DOHH2 (cell line): Measurements from ENCODE around the gene ABCB8.

Experiments used
- H3F3A ChIP-seq: fragments of 200-600 bp; sonication (generic), shearing (Covaris generic); 2 replicates; pipeline ENCODE4 v1.6.0; 2016; ENCODE audit warnings: antibody characterized with exemption, mild to moderate bottlenecking; ENCODE audit not compliant: control insufficient read depth, insufficient read depth
- H3K27ac ChIP-seq: fragments of 200-600 bp; sonication (generic); 2 replicates; pipeline ENCODE4 v1.5.1; 2014; ENCODE audit warnings: low read depth, mild to moderate bottlenecking, low read length, moderate library complexity
- H3K27me3 ChIP-seq: fragments of 200-600 bp; sonication (generic); 2 replicates; pipeline ENCODE4 v1.6.1; 2014; ENCODE audit warnings: mild to moderate bottlenecking, low read length, mixed read lengths; ENCODE audit not compliant: control insufficient read depth
- H3K36me3 ChIP-seq: fragments of 200-600 bp; sonication (generic); 2 replicates; pipeline ENCODE4 v1.6.1; 2014; ENCODE audit warnings: mild to moderate bottlenecking, low read length, moderate library complexity, mixed read lengths; ENCODE audit not compliant: control insufficient read depth
- H3K4me1 ChIP-seq: fragments of 200-600 bp; sonication (generic); 2 replicates; pipeline ENCODE4 v1.6.1; 2014; ENCODE audit warnings: mild to moderate bottlenecking, low read length, mixed read lengths; ENCODE audit not compliant: control insufficient read depth
- H3K4me2 ChIP-seq: fragments of 200-600 bp; sonication (generic); 2 replicates; pipeline ENCODE4 v1.6.0; 2014; ENCODE audit warnings: mild to moderate bottlenecking, low read length, moderate library complexity
- H3K4me3 ChIP-seq: fragments of 200-600 bp; sonication (generic); 2 replicates; pipeline ENCODE4 v1.5.1; 2014; ENCODE audit warnings: mild to moderate bottlenecking, low read length, mixed read lengths
- H3K79me2 ChIP-seq: fragments of 200-600 bp; sonication (generic); 2 replicates; pipeline ENCODE4 v1.6.1; 2014; ENCODE audit warnings: mild to moderate bottlenecking, low read length, mixed read lengths; ENCODE audit not compliant: control insufficient read depth
- H3K9me2 ChIP-seq: fragments of 200-600 bp; sonication (generic); replicated peaks from 2 replicates; pipeline ENCODE4 v1.6.1; 2014; ENCODE audit warnings: mild to moderate bottlenecking, low read length, mixed read lengths; ENCODE audit not compliant: control insufficient read depth
- H3K9me3 ChIP-seq: fragments of 200-600 bp; sonication (generic); 2 replicates; pipeline ENCODE4 v1.6.1; 2014; ENCODE audit warnings: antibody characterized with exemption, low read length, mixed read lengths; ENCODE audit not compliant: control insufficient read depth, insufficient read depth
- H4K20me1 ChIP-seq: fragments of 200-600 bp; sonication (generic); 2 replicates; pipeline ENCODE4 v1.6.0; 2014; ENCODE audit warnings: low read depth, mild to moderate bottlenecking, antibody characterized with exemption, low read length, moderate library complexity; ENCODE audit not compliant: control insufficient read depth, insufficient read depth
- EZH2phosphoT487 ChIP-seq: fragments of 200-600 bp; sonication (generic); IDR thresholded peaks from 2 replicates; pipeline ENCODE4 v1.6.1; 2017; ENCODE audit warnings: borderline replicate concordance, mild to moderate bottlenecking, antibody characterized with exemption, low read length, moderate library complexity, mixed read lengths
- TF ChIP-seq, protein P1 (sequence below): fragments of 200-600 bp; sonication (generic); IDR thresholded peaks from one replicate; pipeline ENCODE4 v1.5.1; 2014; ENCODE audit warnings: antibody characterized with exemption, mild to moderate bottlenecking, low read depth, low read length; ENCODE audit not compliant: poor library complexity, severe bottlenecking

ABCB8 gene

GRCh38 chr7:151031011-151031410, 2.8 kb downstream of the ABCB8 start:
- Histone ChIP-seq H3K9me3 (no peaks in the 10 kb centered on the region), H4K20me1 (no peaks in the 10 kb centered on the region), H3K4me3 (no peak overlapping the region), H3K79me2 (peaks cover 18% of the 10 kb centered on the region), H3K27me3 (no peaks in the 10 kb centered on the region), H3K36me3 (peaks cover 23% of the 10 kb centered on the region), H3K9me2 (no peaks in the 10 kb centered on the region), H3K4me2 (no peak overlapping the region), H3K4me1 (peaks cover 21% of the 10 kb centered on the region), H3F3A (no peaks in the 10 kb centered on the region), H3K27ac (no peak overlapping the region)
- no peak for TF ChIP-seq EZH2phosphoT487
- TF ChIP-seq, protein P1, sequence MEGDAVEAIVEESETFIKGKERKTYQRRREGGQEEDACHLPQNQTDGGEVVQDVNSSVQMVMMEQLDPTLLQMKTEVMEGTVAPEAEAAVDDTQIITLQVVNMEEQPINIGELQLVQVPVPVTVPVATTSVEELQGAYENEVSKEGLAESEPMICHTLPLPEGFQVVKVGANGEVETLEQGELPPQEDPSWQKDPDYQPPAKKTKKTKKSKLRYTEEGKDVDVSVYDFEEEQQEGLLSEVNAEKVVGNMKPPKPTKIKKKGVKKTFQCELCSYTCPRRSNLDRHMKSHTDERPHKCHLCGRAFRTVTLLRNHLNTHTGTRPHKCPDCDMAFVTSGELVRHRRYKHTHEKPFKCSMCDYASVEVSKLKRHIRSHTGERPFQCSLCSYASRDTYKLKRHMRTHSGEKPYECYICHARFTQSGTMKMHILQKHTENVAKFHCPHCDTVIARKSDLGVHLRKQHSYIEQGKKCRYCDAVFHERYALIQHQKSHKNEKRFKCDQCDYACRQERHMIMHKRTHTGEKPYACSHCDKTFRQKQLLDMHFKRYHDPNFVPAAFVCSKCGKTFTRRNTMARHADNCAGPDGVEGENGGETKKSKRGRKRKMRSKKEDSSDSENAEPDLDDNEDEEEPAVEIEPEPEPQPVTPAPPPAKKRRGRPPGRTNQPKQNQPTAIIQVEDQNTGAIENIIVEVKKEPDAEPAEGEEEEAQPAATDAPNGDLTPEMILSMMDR: no peak

- H3K9me2 ChIP-seq: no peaks in the 10 kb centered on the region
- H3K36me3 ChIP-seq: peaks cover 31% of the 10 kb centered on the region
- TF ChIP-seq, protein P1: no peak
- TF ChIP-seq EZH2phosphoT487: no peak
- peaks cover 12% of the 10 kb centered on the region for H3K4me1 ChIP-seq
- no peaks in the 10 kb centered on the region for H3K9me3 ChIP-seq
- no peak overlapping the region for H3K27ac ChIP-seq
- no peaks in the 10 kb centered on the region for H4K20me1 ChIP-seq
- H3K27me3 ChIP-seq: no peaks in the 10 kb centered on the region
- peaks cover 18% of the 10 kb centered on the region for H3K79me2 ChIP-seq
- no peak overlapping the region for H3K4me3 ChIP-seq
- H3K4me2 ChIP-seq: no peak overlapping the region
- H3F3A ChIP-seq: no peaks in the 10 kb centered on the region
Observed at GRCh38 chr7:151032936-151033863, 5.0 kb downstream of the ABCB8 start.

DNA sequence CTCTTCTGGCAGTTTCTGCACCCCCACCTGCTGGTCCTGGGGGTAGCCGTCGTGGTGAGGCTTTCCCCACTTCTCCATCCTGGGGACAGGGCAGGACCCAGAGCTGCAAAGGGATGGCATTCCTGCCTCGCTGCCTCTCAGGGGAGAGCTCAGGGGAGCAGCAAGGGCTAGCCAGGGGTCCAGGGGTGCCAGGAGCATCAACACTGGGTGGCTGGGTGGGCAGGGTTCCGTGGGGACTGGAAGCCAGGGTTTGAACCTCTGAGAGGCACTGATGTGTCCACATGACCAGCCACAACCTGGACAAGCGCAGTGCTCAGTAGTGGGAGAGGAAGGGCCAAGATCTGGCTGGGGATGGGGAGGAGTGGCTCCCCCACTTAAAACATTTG, 5.6 kb downstream of the ABCB8 start:
- no peak overlapping the region for H3K27ac ChIP-seq
- H3K27me3 ChIP-seq: no peaks in the 10 kb centered on the region
- H4K20me1 ChIP-seq: peaks cover 3% of the 10 kb centered on the region; the same call in 1 of the 2 replicates
- H3F3A ChIP-seq: no peaks in the 10 kb centered on the region
- H3K36me3 ChIP-seq: peaks cover 31% of the 10 kb centered on the region
- H3K4me3 ChIP-seq: no peak overlapping the region
- H3K9me2 ChIP-seq: no peaks in the 10 kb centered on the region
- H3K4me2 ChIP-seq: no peak overlapping the region
- H3K79me2 ChIP-seq: peaks cover 12% of the 10 kb centered on the region
- H3K9me3 ChIP-seq: no peaks in the 10 kb centered on the region
- peaks cover 9% of the 10 kb centered on the region for H3K4me1 ChIP-seq
- TF ChIP-seq, protein P1: no peak
- no peak for TF ChIP-seq EZH2phosphoT487
